Spleen (tissue), 11 donors: Measurements from ENCODE around the gene PROM2. TPM values are rescaled to one million over a fixed set of nuclear protein-coding genes. Genes with fewer than 3 reads are reported as not detected.

ENCODE experiments used
- DNase-seq: peaks from one replicate; pipeline ENCODE4 v3.0.0-alpha.2; 2020
- H3K27ac ChIP-seq, 8 donors: fragments of 200-600 bp; sonication (generic) in 7 of 8; 1 replicate in 4 of 8; 2 replicates in 4 of 8; pipeline versions ENCODE4 v1.5.0 to v1.8.0; 2016 to 2021; ENCODE audit warnings: inconsistent platforms in 4 of 8, mild to moderate bottlenecking in 4 of 8, moderate library complexity in 1 of 8
- H3K27me3 ChIP-seq, 7 donors: fragments of 200-600 bp; sonication (generic) in 6 of 7; replicated peaks in 1 of 7; 1 replicate in 4 of 7; 2 replicates in 3 of 7; pipeline versions ENCODE4 v1.5.0 to v1.8.0; 2016 to 2021; ENCODE audit warnings: inconsistent platforms in 3 of 7, mild to moderate bottlenecking in 1 of 7
- H3K36me3 ChIP-seq, 6 donors: fragments of 200-600 bp; sonication (generic) in 5 of 6; 1 replicate in 4 of 6; 2 replicates in 2 of 6; pipeline versions ENCODE4 v1.5.0 to v1.8.0; 2016 to 2021; ENCODE audit warnings: inconsistent platforms in 2 of 6
- H3K4me1 ChIP-seq, 6 donors: fragments of 200-600 bp; sonication (generic) in 5 of 6; 1 replicate in 3 of 6; 2 replicates in 3 of 6; pipeline versions ENCODE4 v1.5.0 to v1.8.0; 2016 to 2021; ENCODE audit warnings: inconsistent platforms in 3 of 6
- H3K4me3 ChIP-seq, 8 donors: fragments of 200-600 bp; sonication (generic) in 7 of 8; 1 replicate in 4 of 8; 2 replicates in 4 of 8; pipeline versions ENCODE4 v1.5.0 to v1.8.0; 2016 to 2021; ENCODE audit warnings: inconsistent platforms in 4 of 8, mild to moderate bottlenecking in 4 of 8, moderate library complexity in 2 of 8
- H3K9me3 ChIP-seq, 8 donors: fragments of 200-600 bp; sonication (generic) in 7 of 8; 1 replicate in 4 of 8; 2 replicates in 4 of 8; pipeline versions ENCODE4 v1.5.0 to v1.8.0; 2016 to 2021; ENCODE audit warnings: inconsistent platforms in 4 of 8
- POLR2A ChIP-seq, 3 donors: fragments of 450-650 bp; IDR thresholded peaks; one replicate each; pipeline ENCODE4 v1.5.1; 2017; ENCODE audit warnings: antibody characterized with exemption in 3 of 3, mild to moderate bottlenecking in 1 of 3
- POLR2AphosphoS5 ChIP-seq, 3 donors: sonication (generic); formaldehyde crosslinking; IDR thresholded peaks; one replicate each; pipeline ENCODE4 v1.5.1; 2017; ENCODE audit warnings: antibody characterized with exemption in 3 of 3
- WGBS, 5 donors: extraction: QIAGEN DNeasy Blood & Tissue Kit in 3 of 5; methylation state at CpG; one replicate each; pipeline versions ENCODE4 v1.1.5 to v1.1.7; 2013 to 2018; 5-methylcytosine and 5-hydroxymethylcytosine counted together
- intact Hi-C: fragments of 100-400 bp; cut with DNase I; formaldehyde crosslinking; loops from one replicate; pipeline ENCODE4 v1.15.0; 2023; ENCODE audit warnings: low total_unique reads
- polyA plus RNA-seq, 3 donors: library from polyadenylated mRNA; stranded (reverse); fragments of 200-250 nt; gene quantifications; one replicate each; pipeline ENCODE4 v1.2.1, GENCODE V29; 2013
- total RNA-seq, 7 donors: library from RNA; depleted of rRNA in 3 of 7; stranded (reverse); fragments of >200 nt in 3 of 7; fragmentation: NEBNext Ultra II Directional in 4 of 7; extraction: Animal tissue kit (Norgen Biotek cat#: 25700) in 4 of 7; gene quantifications; one replicate each; pipeline versions ENCODE4 v1.1.0 to v1.2.1, GENCODE V29; 2016 to 2021
- TF ChIP-seq, protein P1 (sequence below), 11 experiments: fragments of 200-600 bp in 7 of 11; fragments of 450-650 bp in 4 of 11; sonication (generic) in 4 of 11; IDR thresholded peaks in 8 of 11; conservative IDR thresholded peaks in 3 of 11; 1 replicate in 7 of 11; 2 replicates in 4 of 11; pipeline versions ENCODE4 v1.4.0 to v1.8.0; 2016 to 2021; ENCODE audit warnings: antibody characterized with exemption in 11 of 11, inconsistent platforms in 4 of 11, mild to moderate bottlenecking in 1 of 11
- donor health status: healthy with polysubstance abuse.
- donor health status: DM: no; HTN: no; CAD: no; lungs with moderate emphysema.
- donor health status: DM: no; HTN: no; CAD: no.
- donor health status: Bipolar disorder and iron deficiency.
- donor health status: healthy.
- donor health status: DM: no; HTN: no; CAD: no.
- donor health status: DM: yes; HTN: yes; CAD: no.

PROM2 gene
- total and polyA plus RNA-seq, 10 donors: 0.21 to 4.9 (median 1.4) TPM

DNA sequence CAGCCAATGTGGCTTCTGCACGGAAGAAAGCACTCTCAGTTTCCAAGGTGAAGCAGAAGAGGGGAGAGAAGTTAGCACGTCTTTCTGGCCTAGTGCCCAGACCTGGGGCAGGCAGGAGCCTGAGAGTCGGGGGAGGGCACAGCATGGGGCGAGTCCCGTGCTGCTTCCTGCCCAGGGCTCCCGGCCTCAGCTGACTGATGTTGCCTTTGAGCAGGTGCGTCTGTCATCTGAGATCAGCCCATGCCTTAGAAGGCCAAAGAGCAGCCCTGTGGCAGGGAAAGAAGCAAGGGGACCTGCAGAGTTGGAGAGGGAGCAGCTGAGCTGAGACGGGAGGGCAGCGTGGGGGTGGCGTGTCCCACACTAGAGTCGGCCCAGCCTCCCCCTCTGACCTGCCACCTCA lies 26.2 kb downstream of the PROM2 start:
- 24 to 44% (median 29%) methylated on average over 8 to 11 of the region's 11 CpGs for WGBS, 5 donors
- H3K9me3 ChIP-seq: no peaks in the 10 kb centered on the region
- DNase-seq: no peak
- no peaks in the 10 kb centered on the region for H3K4me1 ChIP-seq
- no peak overlapping the region for H3K4me3 ChIP-seq
- no peak for TF ChIP-seq POLR2AphosphoS5 (IDR thresholded peaks at IDR 0.05)
- TF ChIP-seq, protein P1, sequence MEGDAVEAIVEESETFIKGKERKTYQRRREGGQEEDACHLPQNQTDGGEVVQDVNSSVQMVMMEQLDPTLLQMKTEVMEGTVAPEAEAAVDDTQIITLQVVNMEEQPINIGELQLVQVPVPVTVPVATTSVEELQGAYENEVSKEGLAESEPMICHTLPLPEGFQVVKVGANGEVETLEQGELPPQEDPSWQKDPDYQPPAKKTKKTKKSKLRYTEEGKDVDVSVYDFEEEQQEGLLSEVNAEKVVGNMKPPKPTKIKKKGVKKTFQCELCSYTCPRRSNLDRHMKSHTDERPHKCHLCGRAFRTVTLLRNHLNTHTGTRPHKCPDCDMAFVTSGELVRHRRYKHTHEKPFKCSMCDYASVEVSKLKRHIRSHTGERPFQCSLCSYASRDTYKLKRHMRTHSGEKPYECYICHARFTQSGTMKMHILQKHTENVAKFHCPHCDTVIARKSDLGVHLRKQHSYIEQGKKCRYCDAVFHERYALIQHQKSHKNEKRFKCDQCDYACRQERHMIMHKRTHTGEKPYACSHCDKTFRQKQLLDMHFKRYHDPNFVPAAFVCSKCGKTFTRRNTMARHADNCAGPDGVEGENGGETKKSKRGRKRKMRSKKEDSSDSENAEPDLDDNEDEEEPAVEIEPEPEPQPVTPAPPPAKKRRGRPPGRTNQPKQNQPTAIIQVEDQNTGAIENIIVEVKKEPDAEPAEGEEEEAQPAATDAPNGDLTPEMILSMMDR (IDR thresholded peaks at IDR 0.05 in 8 of 11, conservative IDR thresholded peaks at IDR 0.05 in 3 of 11): no peak
- no peak for TF ChIP-seq POLR2A (IDR thresholded peaks at IDR 0.05)
- intact Hi-C loops: no loop called here
- H3K36me3 ChIP-seq: no peaks in the 10 kb centered on the region
- no peak overlapping the region for H3K27ac ChIP-seq
- peaks cover 0 to 44% (median 0%) of the 10 kb centered on the region in 7 donors for H3K27me3 ChIP-seq

DNA sequence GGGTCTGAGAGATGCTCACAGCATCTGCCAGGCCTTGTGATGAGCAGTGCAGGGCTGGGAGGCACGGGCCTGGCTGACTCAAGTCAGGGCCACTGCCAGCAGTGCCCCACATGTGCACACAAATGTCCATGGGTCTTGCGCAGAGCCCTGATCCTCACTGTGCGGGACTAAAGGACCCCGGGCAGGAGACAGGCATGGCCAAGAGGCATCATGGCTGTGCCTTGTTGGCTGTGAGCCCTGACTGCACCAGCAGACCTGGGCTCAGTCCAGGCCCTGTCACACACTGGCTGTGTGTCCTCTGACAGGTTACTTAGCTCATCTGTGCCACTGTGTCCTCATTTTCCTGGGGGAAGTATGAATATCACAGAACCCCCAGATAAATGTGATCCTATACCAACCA lies 26.9 kb downstream of the PROM2 start:
- intact Hi-C loops: no loop called here
- H3K27me3 ChIP-seq: peaks cover 0 to 39% (median 0%) of the 10 kb centered on the region in 7 donors
- 85 to 94% (median 88%) methylated on average over 3 to 4 of the region's 4 CpGs; no CpG with 5 or more reads in 1 of the 5 donors for WGBS, 5 donors
- H3K4me3 ChIP-seq: no peak overlapping the region
- no peaks in the 10 kb centered on the region for H3K9me3 ChIP-seq
- DNase-seq: no peak
- TF ChIP-seq POLR2AphosphoS5 (IDR thresholded peaks at IDR 0.05): no peak
- TF ChIP-seq POLR2A (IDR thresholded peaks at IDR 0.05): no peak
- TF ChIP-seq, protein P1 (IDR thresholded peaks at IDR 0.05 in 8 of 11, conservative IDR thresholded peaks at IDR 0.05 in 3 of 11): no peak
- no peaks in the 10 kb centered on the region for H3K36me3 ChIP-seq
- H3K27ac ChIP-seq: no peak overlapping the region
- H3K4me1 ChIP-seq: no peaks in the 10 kb centered on the region

DNA sequence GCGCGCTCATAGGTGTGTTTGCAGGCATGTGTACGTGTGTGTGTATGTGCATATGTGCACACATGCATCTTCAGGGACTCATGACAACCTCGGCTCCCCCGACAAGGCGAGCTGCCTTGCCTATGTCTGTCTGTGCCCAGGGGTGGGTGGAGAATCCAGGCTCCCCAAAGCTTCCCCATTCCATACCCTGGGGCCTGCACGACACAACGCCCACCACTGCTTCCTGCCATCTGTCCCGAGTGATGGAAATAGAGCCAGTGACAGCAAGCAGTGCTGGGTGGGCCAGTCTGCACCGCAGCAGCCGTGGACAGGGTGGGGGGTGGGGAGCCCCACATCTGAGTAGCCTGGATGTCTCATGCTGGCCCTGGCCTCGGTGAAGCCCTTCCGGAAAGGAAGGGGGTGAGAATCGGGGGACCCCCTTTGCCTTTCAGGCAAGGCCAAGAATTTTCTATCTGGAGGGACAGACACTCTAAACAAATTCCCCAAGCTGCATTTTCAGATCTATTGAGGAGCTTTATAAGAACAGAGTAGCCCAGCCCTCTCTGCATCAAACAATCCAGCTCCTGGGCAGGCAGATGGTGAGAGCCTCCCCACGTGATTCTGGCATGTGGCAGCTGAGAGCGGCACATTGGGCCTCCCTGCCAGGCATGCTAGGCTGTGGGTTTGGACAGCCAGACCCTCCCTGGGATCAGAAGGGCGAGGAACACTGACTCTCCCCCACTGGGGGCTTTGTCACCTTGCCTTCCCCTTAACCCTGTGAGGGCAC lies 27.8 kb downstream of the PROM2 start:
- TF ChIP-seq POLR2A (IDR thresholded peaks at IDR 0.05): no peak
- TF ChIP-seq POLR2AphosphoS5 (IDR thresholded peaks at IDR 0.05): no peak
- peaks cover 0 to 31% (median 0%) of the 10 kb centered on the region in 7 donors for H3K27me3 ChIP-seq
- WGBS, 5 donors: 44 to 57% (median 51%) methylated on average over 13 to 17 of the region's 17 CpGs

DNA sequence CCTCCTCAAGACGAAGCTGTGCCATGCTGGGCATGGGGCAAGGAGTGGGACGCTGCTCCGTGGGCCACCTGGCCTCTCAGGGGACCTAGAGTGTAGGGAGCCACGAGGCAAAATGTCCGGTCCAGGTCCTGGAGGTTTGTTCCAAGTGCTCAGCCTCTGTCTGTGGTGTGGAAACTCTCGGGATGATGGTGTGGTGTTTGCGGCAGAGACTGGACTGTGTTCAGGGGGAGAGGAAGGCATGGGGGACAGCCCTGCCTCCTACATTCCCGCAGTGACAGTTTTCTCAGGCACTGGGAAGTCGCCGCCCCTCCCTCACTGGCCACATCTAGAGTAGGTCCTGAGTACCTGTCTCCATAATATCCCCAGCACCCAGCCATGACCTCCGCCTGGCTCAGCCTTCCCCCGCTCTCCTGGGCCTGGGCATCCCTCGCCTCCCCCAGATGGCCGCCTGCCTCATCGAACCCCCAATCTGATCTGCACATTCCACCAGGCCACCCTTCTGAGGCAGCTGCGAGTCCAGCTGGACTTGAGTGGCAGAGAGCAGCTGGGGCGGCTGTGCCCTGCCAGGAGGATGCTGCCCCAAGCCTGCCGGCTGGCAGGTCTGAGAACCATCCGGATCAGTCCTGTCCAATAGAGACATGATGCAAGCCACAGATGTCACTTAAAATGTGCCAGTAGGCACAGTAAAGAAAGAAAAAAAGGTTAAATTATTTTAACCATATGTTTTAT lies 29.1 kb downstream of the PROM2 start:
- no peaks in the 10 kb centered on the region for H3K4me1 ChIP-seq
- no peaks in the 10 kb centered on the region for H3K9me3 ChIP-seq
- TF ChIP-seq POLR2A (IDR thresholded peaks at IDR 0.05): no peak
- TF ChIP-seq, protein P1 (IDR thresholded peaks at IDR 0.05 in 8 of 11, conservative IDR thresholded peaks at IDR 0.05 in 3 of 11): no peak
- TF ChIP-seq POLR2AphosphoS5 (IDR thresholded peaks at IDR 0.05): no peak
- intact Hi-C loops: no loop called here
- H3K4me3 ChIP-seq: no peak overlapping the region
- H3K36me3 ChIP-seq: no peaks in the 10 kb centered on the region
- H3K27me3 ChIP-seq: peaks cover 0 to 24% (median 0%) of the 10 kb centered on the region in 7 donors
- WGBS, 5 donors: 85 to 90% (median 86%) methylated on average over 17 to 19 of the region's 19 CpGs
- H3K27ac ChIP-seq: no peak overlapping the region
- no peak for DNase-seq

More for the DNA sequence above, 27.8 kb downstream of the PROM2 start:
- intact Hi-C loops: no loop called here
- Histone ChIP-seq H3K4me1 (no peaks in the 10 kb centered on the region), H3K4me3 (no peak overlapping the region), H3K27ac (no peak overlapping the region), H3K36me3 (no peaks in the 10 kb centered on the region), H3K9me3 (no peaks in the 10 kb centered on the region)
- DNase-seq: no peak
